Neuronal stem cell (in vitro differentiated cells): ENCODE data around the gene CDH10.

Source experiments
- DNase-seq: peaks from one replicate; pipeline ENCODE4 v3.0.0-alpha.2; 2013; ENCODE audit warnings: low spot score
- H2AFZ ChIP-seq: one replicate; pipeline ENCODE4 v1.6.1; 2013; ENCODE audit warnings: mild to moderate bottlenecking, low read length, inconsistent platforms
- H2AK5ac ChIP-seq: 2 replicates; pipeline ENCODE4 v1.6.1; 2013; ENCODE audit warnings: low read depth, mild to moderate bottlenecking, inconsistent platforms, low read length, moderate library complexity, mixed read lengths
- H2BK120ac ChIP-seq: 2 replicates; pipeline ENCODE4 v1.6.1; 2013; ENCODE audit warnings: low read depth, mild to moderate bottlenecking, inconsistent platforms, low read length, moderate library complexity, mixed read lengths
- H2BK12ac ChIP-seq: one replicate; pipeline ENCODE4 v1.6.1; 2013; ENCODE audit warnings: low read length, inconsistent platforms
- H2BK15ac ChIP-seq: 2 replicates; pipeline ENCODE4 v1.6.1; 2013; ENCODE audit warnings: mild to moderate bottlenecking, low read length, inconsistent platforms, mixed read lengths
- H2BK5ac ChIP-seq: one replicate; pipeline ENCODE4 v1.6.1; 2013; ENCODE audit warnings: inconsistent platforms, mild to moderate bottlenecking, low read length, moderate library complexity
- H3K14ac ChIP-seq: one replicate; pipeline ENCODE4 v1.6.1; 2013; ENCODE audit warnings: low read length, inconsistent platforms
- H3K18ac ChIP-seq: 2 replicates; pipeline ENCODE4 v1.6.1; 2013; ENCODE audit warnings: low read length, inconsistent platforms
- H3K23ac ChIP-seq: 2 replicates; pipeline ENCODE4 v1.6.1; 2013; ENCODE audit warnings: low read depth, mild to moderate bottlenecking, mixed read lengths, low read length, inconsistent platforms; ENCODE audit not compliant: poor library complexity
- H3K27ac ChIP-seq: replicated peaks from 3 replicates; pipeline ENCODE4 v1.5.1; 2013; ENCODE audit warnings: low read length, inconsistent platforms
- H3K27me3 ChIP-seq, 3 experiments: 2 replicates each; pipeline ENCODE4 v1.6.1; 2013; ENCODE audit warnings: low read length in 3 of 3, mild to moderate bottlenecking in 2 of 3, inconsistent platforms in 1 of 3, low read depth in 1 of 3, mixed read lengths in 1 of 3, moderate library complexity in 1 of 3; ENCODE audit not compliant: control insufficient read depth in 3 of 3, insufficient read depth in 3 of 3
- H3K36me3 ChIP-seq, 2 donors: replicated peaks in 1 of 2; 2 replicates each; pipeline ENCODE4 v1.6.1; 2013; ENCODE audit warnings: low read length in 2 of 2; ENCODE audit not compliant: control insufficient read depth in 2 of 2, insufficient read depth in 2 of 2
- H3K4ac ChIP-seq: 2 replicates; pipeline ENCODE4 v1.6.1; 2013; ENCODE audit warnings: inconsistent platforms, mild to moderate bottlenecking, low read length, moderate library complexity
- H3K4me1 ChIP-seq, 2 donors: 1 replicate in 1 of 2; 2 replicates in 1 of 2; pipeline ENCODE4 v1.6.1; 2013; ENCODE audit warnings: low read length in 2 of 2, low read depth in 1 of 2; ENCODE audit not compliant: control insufficient read depth in 2 of 2, insufficient read depth in 1 of 2
- H3K4me2 ChIP-seq: one replicate; pipeline ENCODE4 v1.6.1; 2013; ENCODE audit warnings: mild to moderate bottlenecking, low read length, inconsistent platforms; ENCODE audit not compliant: insufficient read depth, poor library complexity, severe bottlenecking
- H3K4me3 ChIP-seq, 2 donors: 2 replicates each; pipeline ENCODE4 v1.5.1; 2013; ENCODE audit warnings: low read length in 2 of 2, mild to moderate bottlenecking in 2 of 2, inconsistent platforms in 1 of 2, moderate library complexity in 1 of 2
- H3K79me1 ChIP-seq: one replicate; pipeline ENCODE4 v1.6.1; 2013; ENCODE audit warnings: low read depth, mild to moderate bottlenecking, inconsistent platforms, low read length, moderate library complexity
- H3K9ac ChIP-seq: one replicate; pipeline ENCODE4 v1.6.1; 2013; ENCODE audit warnings: mild to moderate bottlenecking, low read depth, low read length, inconsistent platforms; ENCODE audit not compliant: poor library complexity
- H3K9me3 ChIP-seq, 2 donors: replicated peaks in 1 of 2; 2 replicates each; pipeline versions ENCODE3 to v1.6.1; 2013; ENCODE audit warnings: low read length in 2 of 2, mild to moderate bottlenecking in 2 of 2, inconsistent platforms in 1 of 2, low read depth in 1 of 2, mixed read lengths in 1 of 2, moderate library complexity in 1 of 2; ENCODE audit not compliant: control insufficient read depth in 2 of 2, insufficient read depth in 1 of 2
- H4K8ac ChIP-seq: one replicate; pipeline ENCODE4 v1.6.1; 2013; ENCODE audit warnings: low read depth, mild to moderate bottlenecking, inconsistent platforms, low read length, moderate library complexity
- H4K91ac ChIP-seq: one replicate; pipeline ENCODE4 v1.6.1; 2013; ENCODE audit warnings: low read length, low read depth, mild to moderate bottlenecking, inconsistent platforms; ENCODE audit not compliant: poor library complexity
- WGBS, 2 donors: extraction: QIAGEN DNeasy Blood & Tissue Kit; methylation state at CpG; one replicate each; pipeline ENCODE4 v1.1.7; 2013; ENCODE audit warnings: missing lambda C conversion rate in 2 of 2, mixed read lengths in 1 of 2; ENCODE audit not compliant: insufficient read length in 2 of 2, insufficient replicate concordance in 1 of 2; ENCODE audit errors: extremely low coverage in 2 of 2; 5-methylcytosine and 5-hydroxymethylcytosine counted together

Gene CDH10

DNA sequence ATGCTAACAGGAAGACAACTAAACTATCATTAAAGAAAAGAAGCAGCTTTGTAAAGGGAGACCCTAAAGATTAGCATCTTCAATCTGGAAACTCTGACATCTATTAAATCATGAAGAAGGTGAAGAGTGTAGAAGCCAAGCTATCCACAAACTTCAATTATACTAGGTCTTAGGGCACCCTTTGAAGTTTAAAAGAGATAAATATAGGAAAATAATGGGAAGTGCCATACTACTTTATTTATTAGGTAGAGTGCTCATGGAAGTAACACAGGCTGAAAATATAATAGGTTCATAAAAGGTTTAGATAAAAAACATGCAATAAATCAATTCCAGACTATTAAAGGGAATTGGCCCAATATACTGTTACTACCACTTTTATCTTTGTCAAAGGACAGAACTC, 19.9 kb downstream of the CDH10 start:
- no peak overlapping the region for H2BK15ac ChIP-seq
- H3K27ac ChIP-seq = no peak overlapping the region
- H3K9ac ChIP-seq = no peak overlapping the region
- no peak for DNase-seq
- no peak overlapping the region for H3K18ac ChIP-seq
- no peak overlapping the region for H2BK5ac ChIP-seq
- H3K9me3 ChIP-seq = no peaks in the 10 kb centered on the region
- H4K8ac ChIP-seq = no peak overlapping the region
- H3K23ac ChIP-seq = no peak overlapping the region
- H2AK5ac ChIP-seq = no peak overlapping the region
- no peaks in the 10 kb centered on the region for H3K36me3 ChIP-seq
- no peak overlapping the region for H4K91ac ChIP-seq
- H2BK120ac ChIP-seq = no peak overlapping the region
- no peak overlapping the region for H2AFZ ChIP-seq
- no peak overlapping the region for H2BK12ac ChIP-seq
- H3K14ac ChIP-seq = no peak overlapping the region
- H3K27me3 ChIP-seq = no peaks in the 10 kb centered on the region
- no peak overlapping the region for H3K4ac ChIP-seq
- peaks cover 0 to 13% of the 10 kb centered on the region in 2 donors for H3K4me1 ChIP-seq
- H3K4me3 ChIP-seq = no peak overlapping the region
- no peak overlapping the region for H3K4me2 ChIP-seq
- H3K79me1 ChIP-seq = no peaks in the 10 kb centered on the region

DNA sequence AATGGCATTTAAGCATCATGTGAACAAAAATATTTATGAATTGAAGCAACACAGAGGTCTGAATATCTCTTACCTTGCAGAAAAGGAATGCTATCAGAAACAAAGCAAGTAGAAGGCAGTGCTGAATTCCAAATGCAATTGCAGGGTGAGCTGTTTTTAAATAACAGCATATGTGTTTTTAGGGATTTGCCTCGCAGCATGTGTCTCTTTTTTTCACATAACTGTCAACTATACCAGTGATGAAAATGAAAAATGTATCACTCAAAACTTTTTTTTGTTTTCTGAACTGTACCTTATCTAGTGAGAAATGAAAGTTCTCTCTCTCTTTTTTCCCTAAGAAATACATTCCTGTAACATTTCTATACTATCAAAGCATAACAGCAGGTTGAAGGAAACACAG, 21.2 kb downstream of the CDH10 start:
- Histone ChIP-seq H2AK5ac (no peak overlapping the region), H3K14ac (no peak overlapping the region), H4K91ac (no peak overlapping the region), H3K9me3 (no peaks in the 10 kb centered on the region), H3K18ac (no peak overlapping the region), H3K36me3 (no peaks in the 10 kb centered on the region), H2BK120ac (no peak overlapping the region), H3K9ac (no peak overlapping the region), H3K4me3 (no peak overlapping the region), H2AFZ (no peak overlapping the region), H4K8ac (no peak overlapping the region), H3K4me2 (no peak overlapping the region), H3K4me1 (peaks cover 0 to 13% of the 10 kb centered on the region in 2 donors), H3K27ac (no peak overlapping the region), H2BK12ac (no peak overlapping the region), H3K79me1 (no peaks in the 10 kb centered on the region), H3K23ac (no peak overlapping the region), H2BK5ac (no peak overlapping the region), H3K4ac (no peak overlapping the region), H3K27me3 (no peaks in the 10 kb centered on the region), H2BK15ac (no peak overlapping the region)
- DNase-seq = no peak
- no CpG with 5 or more reads among the region's 1 CpG for WGBS, 2 donors

GRCh38 chr5:24623031-24623430, 21.7 kb downstream of the CDH10 start:
- WGBS, 2 donors = no CpG with 5 or more reads among the region's 5 CpGs
- no peak overlapping the region for H3K9ac ChIP-seq
- H3K27ac ChIP-seq = no peak overlapping the region
- peaks cover 0 to 13% of the 10 kb centered on the region in 2 donors for H3K4me1 ChIP-seq
- H3K79me1 ChIP-seq = no peaks in the 10 kb centered on the region
- H4K91ac ChIP-seq = no peak overlapping the region
- H2AK5ac ChIP-seq = no peak overlapping the region
- no peak for DNase-seq
- H3K18ac ChIP-seq = no peak overlapping the region
- H3K14ac ChIP-seq = no peak overlapping the region
- H2BK15ac ChIP-seq = no peak overlapping the region
- H2BK12ac ChIP-seq = no peak overlapping the region
- H2BK5ac ChIP-seq = no peak overlapping the region
- no peak overlapping the region for H3K4me2 ChIP-seq
- no peak overlapping the region for H2BK120ac ChIP-seq
- H3K4me3 ChIP-seq = no peak overlapping the region
- no peak overlapping the region for H2AFZ ChIP-seq
- H3K23ac ChIP-seq = no peak overlapping the region
- H3K4ac ChIP-seq = no peak overlapping the region
- no peak overlapping the region for H4K8ac ChIP-seq
- H3K36me3 ChIP-seq = no peaks in the 10 kb centered on the region
- H3K27me3 ChIP-seq = no peaks in the 10 kb centered on the region
- no peaks in the 10 kb centered on the region for H3K9me3 ChIP-seq

- no peak overlapping the region for H4K91ac ChIP-seq
Observed at GRCh38 chr5:24621792-24622191, 23.0 kb downstream of the CDH10 start.

More at GRCh38 chr5:24621792-24622191, 23.0 kb downstream of the CDH10 start:
- Histone ChIP-seq H3K27ac (no peak overlapping the region), H2AFZ (no peak overlapping the region), H3K27me3 (no peaks in the 10 kb centered on the region), H3K18ac (no peak overlapping the region), H3K79me1 (no peaks in the 10 kb centered on the region), H2AK5ac (no peak overlapping the region), H3K4me3 (no peak overlapping the region), H4K8ac (no peak overlapping the region), H3K9me3 (no peaks in the 10 kb centered on the region), H2BK5ac (no peak overlapping the region), H2BK12ac (no peak overlapping the region), H3K4ac (no peak overlapping the region), H3K14ac (no peak overlapping the region), H3K9ac (no peak overlapping the region), H2BK15ac (no peak overlapping the region), H2BK120ac (no peak overlapping the region), H3K4me1 (peaks cover 0 to 13% of the 10 kb centered on the region in 2 donors), H3K23ac (no peak overlapping the region), H3K4me2 (no peak overlapping the region), H3K36me3 (no peaks in the 10 kb centered on the region)
- DNase-seq = no peak
- no CpG with 5 or more reads among the region's 6 CpGs for WGBS, 2 donors
